ENCODE measurements around the gene ATP6V1E1.

Gene ATP6V1E1

GRCh38 chr22:17542452-17542851, 86.1 kb downstream of the ATP6V1E1 start:
- no peak for DNase-seq (ENCODE audit: low read depth, low spot score)
